Prostate gland (tissue), 2 donors: Measurements from ENCODE around the gene SPHKAP. TPM values are rescaled to one million over a fixed set of nuclear protein-coding genes. Genes with fewer than 3 reads are reported as not detected.

ENCODE experiments used
- DNase-seq: peaks from one replicate; pipeline ENCODE4 v3.0.0-alpha.2; 2019; ENCODE audit warnings: low spot score
- H3K27ac ChIP-seq, 2 donors: fragments of 200-600 bp; sonication (generic); 2 replicates each; pipeline ENCODE4 v1.5.1; 2017 to 2019
- H3K27me3 ChIP-seq: fragments of 200-600 bp; sonication (generic); replicated peaks from 2 replicates; pipeline ENCODE4 v1.5.1; 2019; ENCODE audit not compliant: insufficient read depth
- H3K36me3 ChIP-seq, 2 donors: fragments of 200-600 bp; sonication (generic); 1 replicate in 1 of 2; 2 replicates in 1 of 2; pipeline versions ENCODE4 v1.5.1 to v1.8.1; 2017 to 2019
- H3K4me1 ChIP-seq: fragments of 200-600 bp; sonication (generic); replicated peaks from 2 replicates; pipeline ENCODE4 v1.5.1; 2019
- H3K4me3 ChIP-seq, 2 donors: fragments of 200-600 bp; sonication (generic); 2 replicates each; pipeline ENCODE4 v1.5.1; 2017 to 2019
- H3K9me3 ChIP-seq: fragments of 200-600 bp; sonication (generic); 2 replicates; pipeline ENCODE4 v1.5.1; 2017
- CTCF ChIP-seq, 4 experiments: fragments of 200-600 bp in 2 of 4; fragments of 450-650 bp in 2 of 4; sonication (generic) in 2 of 4; IDR thresholded peaks; 1 replicate in 3 of 4; 2 replicates in 1 of 4; pipeline ENCODE4 v1.5.1; 2016 to 2019; ENCODE audit warnings: antibody characterized with exemption in 4 of 4, mild to moderate bottlenecking in 2 of 4, moderate library complexity in 2 of 4
- POLR2A ChIP-seq: fragments of 450-650 bp; IDR thresholded peaks from one replicate; pipeline ENCODE4 v1.6.1; 2016; ENCODE audit warnings: antibody characterized with exemption, mild to moderate bottlenecking
- POLR2AphosphoS5 ChIP-seq: sonication (generic); formaldehyde crosslinking; IDR thresholded peaks from one replicate; pipeline ENCODE4 v1.6.1; 2017; ENCODE audit warnings: antibody characterized with exemption
- WGBS: methylation state at CpG from one replicate; pipeline ENCODE4 v1.1.5; 2018; 5-methylcytosine and 5-hydroxymethylcytosine counted together
- intact Hi-C: fragments of 100-400 bp; cut with DNase I; formaldehyde crosslinking; loops from one replicate; pipeline ENCODE4 v1.14.2; 2022
- small RNA-seq, 2 donors: library from RNA; depleted of rRNA; stranded (forward); fragments of <200 nt; gene quantifications; one replicate each; pipeline ENCODE3, GENCODE V24; 2016
- total RNA-seq, 2 donors: library from RNA; depleted of rRNA; stranded (reverse); fragments of >200 nt; gene quantifications; one replicate each; pipeline ENCODE4 v1.1.0, GENCODE V29; 2016

SPHKAP gene
- total RNA-seq, 2 donors from 2014 or later = 0.09 to 0.57 TPM

GRCh38 chr2:227932403-227932802 is 249.1 kb downstream of the SPHKAP start:
- DNase-seq = no peak
- TF ChIP-seq POLR2A (no peak), CTCF (IDR thresholded peaks at IDR 0.05) (no peak), POLR2AphosphoS5 (no peak)
- H3K4me3 ChIP-seq = no peak overlapping the region
- 63% methylated on average over 2 of the region's 2 CpGs for WGBS
- peaks cover 4% of the 10 kb centered on the region for H3K27me3 ChIP-seq
- intact Hi-C loops = no loop called here
- H3K36me3 ChIP-seq = no peaks in the 10 kb centered on the region
- H3K4me1 ChIP-seq = no peaks in the 10 kb centered on the region
- H3K27ac ChIP-seq = no peak overlapping the region
- no peaks in the 10 kb centered on the region for H3K9me3 ChIP-seq

GRCh38 chr2:227932001-227932400 is 249.5 kb downstream of the SPHKAP start:
- Histone ChIP-seq H3K9me3 (no peaks in the 10 kb centered on the region), H3K4me3 (no peak overlapping the region), H3K36me3 (no peaks in the 10 kb centered on the region), H3K27me3 (peaks cover 4% of the 10 kb centered on the region), H3K27ac (no peak overlapping the region), H3K4me1 (no peaks in the 10 kb centered on the region)
- TF ChIP-seq POLR2AphosphoS5 (no peak), POLR2A (no peak), CTCF (IDR thresholded peaks at IDR 0.05) (no peak)
- intact Hi-C loops = no loop called here
- no peak for DNase-seq
- 84% methylated on average over 6 of the region's 6 CpGs for WGBS

Small RNA genes lying within 50 kb of the gene (small RNA-seq; reads per million reads assigned to genes)
- 0 reads per million in 2 donors for gene RNU6-624P
